Measurements from ENCODE around the gene CACNA2D3.

The CACNA2D3 gene

GRCh38 chr3:54888162-54888561 lies 765.8 kb downstream of the CACNA2D3 start:
- no peak for DNase-seq

- DNase-seq = no peak
These were observed 766.5 kb downstream of the CACNA2D3 start for GRCh38 chr3:54888873-54889272.

GRCh38 chr3:54889731-54890130 lies 767.4 kb downstream of the CACNA2D3 start:
- DNase-seq = no peak

GRCh38 chr3:54891540-54891897 lies 769.2 kb downstream of the CACNA2D3 start:
- DNase-seq = peak; percentile 30

GRCh38 chr3:54892168-54892567 lies 769.8 kb downstream of the CACNA2D3 start:
- DNase-seq = no peak

GRCh38 chr3:54895613-54896012 lies 773.3 kb downstream of the CACNA2D3 start:
- no peak for DNase-seq

GRCh38 chr3:54897028-54897711 lies 774.8 kb downstream of the CACNA2D3 start:
- DNase-seq = no peak

GRCh38 chr3:54899273-54899672 lies 776.9 kb downstream of the CACNA2D3 start:
- DNase-seq = no peak

GRCh38 chr3:54900838-54901591 lies 778.7 kb downstream of the CACNA2D3 start:
- DNase-seq = no peak

GRCh38 chr3:54901906-54902685 lies 779.7 kb downstream of the CACNA2D3 start:
- no peak for DNase-seq

GRCh38 chr3:54905261-54905888 lies 783.0 kb downstream of the CACNA2D3 start:
- DNase-seq = no peak

- DNase-seq = no peak
These were observed 783.6 kb downstream of the CACNA2D3 start for GRCh38 chr3:54905920-54906319.

- no peak for DNase-seq
These were observed 784.4 kb downstream of the CACNA2D3 start for GRCh38 chr3:54906763-54907162.

- DNase-seq = no peak
These were observed 786.8 kb downstream of the CACNA2D3 start for GRCh38 chr3:54909191-54909590.

GRCh38 chr3:54914180-54914579 lies 791.8 kb downstream of the CACNA2D3 start:
- DNase-seq = no peak

- DNase-seq = no peak
These were observed 792.8 kb downstream of the CACNA2D3 start for GRCh38 chr3:54915181-54915580.

GRCh38 chr3:54915976-54916375 lies 793.6 kb downstream of the CACNA2D3 start:
- DNase-seq = no peak

- no peak for DNase-seq
These were observed 794.4 kb downstream of the CACNA2D3 start for GRCh38 chr3:54916732-54917131.

GRCh38 chr3:54917174-54917573 lies 794.8 kb downstream of the CACNA2D3 start:
- no peak for DNase-seq

GRCh38 chr3:54917862-54918261 lies 795.5 kb downstream of the CACNA2D3 start:
- no peak for DNase-seq

- DNase-seq = no peak
These were observed 796.2 kb downstream of the CACNA2D3 start for GRCh38 chr3:54918516-54918915.

GRCh38 chr3:54928046-54928770 lies 805.9 kb downstream of the CACNA2D3 start, which contains the start of gene LRTM1:
Gene LRTM1 (minus strand): TSS chr3:54928059. CDS start chr3:54927911, 148 bp downstream.
- DNase-seq = no peak

All from right kidney (tissue), 1 donor.